Glomerular visceral epithelial cell (primary cell): ENCODE data around the gene TM4SF4.
"Not testable (repeated sequence)": the region's sequence is repeated elsewhere in the genome, so short reads cannot be mapped to it uniquely, and the experiment has no call there.

Source experiments
- DNase-seq: peaks from one replicate; pipeline ENCODE4 v3.0.0-alpha.2; 2016; ENCODE audit errors: extremely low spot score

The TM4SF4 gene

DNA sequence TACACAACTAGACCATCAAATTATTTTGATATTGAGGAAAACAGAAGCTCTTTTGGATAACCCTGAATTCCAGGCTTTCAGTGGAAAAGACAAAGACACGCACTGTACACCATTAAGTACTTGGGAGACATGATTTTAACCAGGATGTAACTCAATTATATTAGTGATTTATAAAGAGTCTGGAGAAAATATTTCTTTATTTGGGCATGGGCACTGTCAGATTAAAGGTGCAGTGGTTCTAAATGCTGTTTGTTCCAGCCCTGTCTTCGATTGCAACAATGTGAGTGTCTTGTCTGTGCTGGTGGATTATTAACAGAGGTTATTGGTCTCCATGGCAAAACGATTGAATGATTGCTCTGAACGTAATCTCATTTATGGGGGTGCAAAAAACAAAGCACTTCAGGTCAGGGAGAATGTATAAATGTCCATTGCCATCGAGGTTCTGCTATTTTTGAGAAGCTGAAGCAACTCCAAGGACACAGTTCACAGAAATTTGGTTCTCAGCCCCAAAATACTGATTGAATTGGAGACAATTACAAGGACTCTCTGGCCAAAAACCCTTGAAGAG is at the start of gene TM4SF4:
Gene TM4SF4, plus strand, starts transcription at position 448 of the 568 bp plus-strand sequence. CDS start 181 bp downstream, outside the sequence.
- peak; percentile 24 for DNase-seq

DNA sequence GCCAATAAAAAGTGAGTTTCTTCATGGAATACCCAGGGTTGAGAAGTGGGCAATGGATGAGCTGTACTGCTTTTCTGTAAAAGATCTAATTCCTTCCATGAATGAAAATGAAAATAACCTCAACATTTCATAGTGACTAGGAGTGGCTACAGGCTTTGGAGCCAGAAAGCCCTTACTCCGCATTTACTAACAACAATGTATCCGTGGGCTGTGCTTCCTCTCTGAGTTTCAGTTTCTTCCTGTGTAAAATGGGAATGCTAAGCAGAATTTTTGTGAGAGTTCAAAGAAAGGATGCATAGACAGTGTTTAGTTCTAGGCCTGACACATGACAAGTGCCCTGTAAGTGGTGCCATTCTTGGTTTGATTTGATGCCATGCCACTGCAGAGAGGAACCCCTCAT is 49.6 kb upstream of the TM4SF4 start:
- DNase-seq = no peak

DNA sequence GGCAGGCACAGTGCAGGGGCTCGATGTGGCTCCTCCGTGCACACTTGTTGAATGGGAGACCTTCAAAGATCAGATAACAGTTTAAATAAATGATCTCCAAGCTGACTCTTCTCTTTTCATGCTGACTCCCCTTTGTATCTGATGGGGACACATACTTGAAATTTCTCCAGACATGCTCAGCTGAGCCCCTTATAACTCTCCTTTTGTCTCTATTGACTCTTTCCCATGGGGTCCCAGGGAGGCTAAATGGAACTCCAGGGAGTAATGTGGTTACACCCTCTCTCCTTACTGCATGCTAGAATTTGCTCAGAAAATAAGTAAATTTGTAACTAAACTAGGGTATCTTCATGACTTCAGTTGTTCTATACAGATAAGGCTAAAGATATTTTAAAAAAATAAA is 48.2 kb upstream of the TM4SF4 start:
- no peak for DNase-seq

DNA sequence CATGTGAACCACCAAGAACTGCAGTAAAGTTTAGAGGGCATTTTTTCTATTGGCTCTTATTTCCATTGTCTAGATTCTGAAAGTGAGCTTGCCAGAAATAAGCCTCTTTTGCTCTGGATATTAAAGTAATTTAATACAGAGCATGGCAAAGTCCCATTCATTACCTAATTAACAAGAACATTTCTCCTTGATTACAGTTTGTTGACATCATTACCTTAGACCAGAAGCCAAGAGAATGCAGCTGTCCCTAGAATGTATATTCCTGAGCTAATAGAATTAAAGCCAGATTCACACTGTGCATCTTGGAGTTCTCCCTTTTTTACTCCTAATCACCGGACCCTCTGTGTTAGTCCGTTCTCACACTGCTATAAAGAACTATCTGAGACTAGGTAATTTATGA is 46.4 kb upstream of the TM4SF4 start:
- DNase-seq = no peak

DNA sequence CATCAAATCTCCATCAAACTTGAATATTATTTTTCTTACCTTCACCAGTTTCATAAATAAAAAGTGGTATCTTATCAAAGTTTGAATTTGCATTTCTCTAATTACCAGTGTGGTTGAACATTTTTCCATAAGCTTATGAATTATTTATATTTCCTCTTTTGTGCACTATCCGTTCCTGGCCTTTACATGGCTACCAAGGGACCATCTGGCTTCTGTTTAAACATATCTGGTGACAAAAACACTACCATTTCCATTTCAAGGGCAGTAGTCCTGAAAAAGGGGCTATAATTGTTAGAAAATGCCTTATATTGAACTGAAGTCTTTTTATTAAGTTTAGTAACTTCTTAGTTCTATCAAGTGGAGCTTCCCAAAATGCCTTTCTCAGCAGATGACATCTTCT is 44.3 kb upstream of the TM4SF4 start:
- DNase-seq = no peak

GRCh38 chr3:149432149-149432548 is 42.3 kb upstream of the TM4SF4 start:
- no peak for DNase-seq

GRCh38 chr3:149435996-149436885 is 38.3 kb upstream of the TM4SF4 start:
- no peak for DNase-seq

DNA sequence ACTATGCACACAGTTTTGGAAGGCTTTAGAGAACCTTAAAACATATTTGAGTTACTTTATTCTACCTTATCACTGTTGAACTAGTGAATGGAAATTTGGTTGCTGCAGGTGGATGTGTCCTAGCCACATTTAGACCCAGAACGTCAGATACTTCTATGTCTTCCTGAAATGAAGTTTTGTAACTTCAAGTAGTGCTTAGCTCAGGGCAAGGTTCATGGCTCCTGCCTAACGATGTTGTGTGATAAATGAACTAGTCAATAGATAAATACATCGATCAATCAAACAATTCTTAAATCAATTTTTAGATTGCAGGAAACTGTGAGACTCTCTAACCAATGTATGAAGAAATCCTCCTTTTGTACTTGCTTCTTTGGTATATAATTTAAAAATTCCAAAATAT is 37.2 kb upstream of the TM4SF4 start:
- no peak for DNase-seq

- no peak for DNase-seq
Observed at GRCh38 chr3:149437710-149438109, 36.8 kb upstream of the TM4SF4 start.

DNA sequence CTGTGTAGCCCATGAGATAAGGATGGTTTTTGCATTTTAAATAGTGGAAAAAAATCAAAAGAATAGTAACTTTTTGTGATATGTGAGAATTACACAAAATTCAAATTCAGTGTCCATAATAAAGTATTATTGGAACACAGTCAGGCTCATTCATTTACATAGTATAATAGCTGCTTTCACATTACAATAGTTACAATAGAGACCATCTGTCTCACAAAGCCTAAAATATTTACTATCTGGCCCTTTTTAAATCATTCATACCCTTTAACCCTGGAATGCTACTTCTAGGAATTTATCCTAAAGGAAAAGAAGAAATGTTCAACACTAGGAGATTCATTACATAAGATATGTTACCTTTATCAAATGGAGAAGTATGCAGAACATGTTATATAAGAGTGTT is 35.5 kb upstream of the TM4SF4 start:
- DNase-seq = no peak

- no peak for DNase-seq
Observed at GRCh38 chr3:149441642-149442041, 32.9 kb upstream of the TM4SF4 start.

DNA sequence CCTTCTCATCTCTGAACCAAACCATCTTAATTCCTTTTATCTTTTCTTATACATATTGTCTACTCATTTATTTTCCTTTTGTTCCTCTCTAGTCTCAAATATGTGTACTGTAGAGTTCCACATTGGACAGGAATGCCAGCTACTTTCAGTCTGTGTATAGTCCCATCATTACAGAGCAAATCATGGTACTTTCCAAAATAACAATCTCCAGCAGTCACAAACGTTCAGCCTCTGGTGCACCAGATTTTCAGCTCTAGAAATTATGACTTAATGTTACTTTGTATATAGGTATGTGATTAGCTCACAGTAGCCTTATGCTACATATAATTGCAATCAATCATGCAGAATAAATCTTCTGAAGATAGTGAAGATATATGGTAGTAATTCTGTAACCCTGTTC is 32.5 kb upstream of the TM4SF4 start:
- DNase-seq = no peak

DNA sequence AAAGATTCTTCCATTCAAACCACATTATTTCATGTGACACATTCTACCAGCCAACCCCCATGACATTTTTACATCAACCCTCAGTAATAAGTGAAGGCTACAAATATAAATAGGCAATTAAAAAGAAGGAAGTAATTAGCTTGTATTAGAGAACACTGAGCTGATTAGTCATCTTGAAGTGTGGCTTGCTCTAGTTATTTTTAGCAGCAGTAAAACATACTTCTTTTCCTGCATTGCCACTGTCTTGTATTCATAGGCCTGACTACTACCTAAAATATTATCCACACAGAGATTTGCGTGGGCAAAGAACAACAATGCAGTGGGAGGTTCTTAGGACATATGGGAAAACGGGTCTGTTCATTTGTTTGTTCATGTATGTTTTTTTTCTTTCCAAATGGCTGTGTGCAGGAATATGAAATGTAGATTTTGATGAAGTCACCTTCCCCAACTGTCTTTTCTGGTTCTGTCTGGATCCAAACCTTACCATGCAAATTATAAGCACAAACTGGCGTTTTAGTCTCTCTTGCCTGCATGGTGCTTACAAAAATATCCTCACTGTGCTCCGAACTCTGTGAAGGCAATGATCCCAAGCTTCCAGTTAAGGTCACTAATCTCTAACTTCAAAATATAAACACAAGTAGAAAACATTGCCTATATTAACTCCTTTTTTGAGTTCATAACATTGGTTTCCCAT is 31.5 kb upstream of the TM4SF4 start:
- peak; percentile 20 for DNase-seq

GRCh38 chr3:149443545-149443912 is 31.0 kb upstream of the TM4SF4 start:
- peak; percentile 37 for DNase-seq

GRCh38 chr3:149444867-149445266 is 29.6 kb upstream of the TM4SF4 start:
- DNase-seq = not testable (repeated sequence)

DNA sequence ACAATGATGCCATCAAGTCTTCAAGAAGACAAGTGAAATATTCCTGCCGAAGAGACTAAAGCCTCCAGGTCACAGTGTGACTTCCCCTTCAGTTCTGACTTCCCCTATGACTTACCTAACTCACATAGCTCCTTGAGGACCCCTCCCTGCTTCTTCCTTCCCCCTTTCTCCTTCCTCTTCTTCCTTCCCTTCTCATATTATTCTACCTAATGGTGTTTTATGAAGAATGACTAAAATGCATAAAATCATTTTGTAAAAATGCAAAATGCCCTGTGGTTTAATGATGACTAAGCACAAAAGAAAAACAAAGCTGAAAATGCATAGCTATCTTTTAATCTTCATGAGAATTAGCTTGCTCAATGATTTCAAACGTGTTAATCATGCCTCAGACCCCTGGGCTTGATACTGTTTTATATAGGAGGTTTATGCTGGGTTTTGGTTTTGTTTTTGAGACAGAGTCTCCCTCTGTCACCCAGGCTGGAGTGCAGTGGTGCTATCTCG is 26.1 kb upstream of the TM4SF4 start:
- peak; percentile 43 for DNase-seq

GRCh38 chr3:149449182-149449581 is 25.3 kb upstream of the TM4SF4 start:
- DNase-seq = no peak

DNA sequence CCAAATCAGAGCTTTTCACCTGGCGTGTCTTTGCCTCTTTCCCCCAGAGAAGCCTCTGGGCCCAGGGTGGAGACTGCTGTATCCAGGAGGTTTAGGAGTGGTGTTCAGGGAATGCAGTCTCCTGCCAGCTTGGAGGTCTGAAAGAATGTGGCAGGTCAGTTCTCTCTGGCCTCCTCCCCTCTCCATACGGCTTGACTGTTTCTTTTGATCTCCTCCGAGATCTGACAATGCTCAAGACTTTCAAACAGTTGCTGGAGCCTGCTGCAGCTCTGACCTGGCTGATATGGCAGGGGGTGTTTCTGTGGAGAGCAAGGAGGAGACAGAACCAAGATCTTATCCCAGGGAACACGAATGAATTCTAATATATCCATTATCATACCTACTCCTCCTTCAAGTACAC is 24.7 kb upstream of the TM4SF4 start:
- DNase-seq = peak; percentile 38

DNA sequence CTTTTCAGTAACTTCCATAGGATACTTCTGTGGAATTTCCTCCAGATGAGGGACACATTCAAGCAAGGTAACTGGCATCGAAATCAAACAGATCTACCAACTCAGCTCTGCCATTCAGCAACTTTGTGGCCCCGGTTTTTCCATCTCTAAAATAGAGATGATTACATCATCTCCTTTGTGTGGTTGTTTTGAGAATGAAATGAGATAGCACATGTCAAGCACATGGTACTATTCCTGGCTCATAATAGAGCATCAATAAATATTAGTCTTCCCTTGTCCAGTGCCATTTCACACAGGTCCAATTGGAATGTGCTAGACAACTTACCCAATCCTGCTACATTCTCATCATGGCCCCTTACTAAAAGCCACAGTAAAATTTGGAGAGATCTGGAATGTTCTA is 24.2 kb upstream of the TM4SF4 start:
- DNase-seq = no peak

DNA sequence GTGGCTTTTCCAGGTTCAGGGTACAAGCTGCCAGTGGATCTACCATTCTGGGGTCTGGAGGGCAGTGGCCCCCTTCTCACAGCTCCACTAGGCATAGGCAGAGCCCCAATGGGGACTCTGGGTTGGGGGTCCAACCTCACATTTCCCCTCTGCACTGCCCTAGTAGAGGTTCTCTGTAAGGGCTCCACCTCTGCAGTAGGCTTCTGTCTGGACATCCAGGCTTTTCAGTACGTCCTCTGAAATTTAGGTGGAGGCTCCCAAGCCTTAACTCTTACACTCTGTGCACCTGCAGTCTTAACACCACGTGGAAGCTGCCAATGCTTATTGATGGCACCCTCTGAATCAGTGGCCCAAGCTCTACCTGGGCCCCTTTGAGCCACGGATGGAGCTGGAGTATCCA is 22.5 kb upstream of the TM4SF4 start:
- DNase-seq = no peak

DNA sequence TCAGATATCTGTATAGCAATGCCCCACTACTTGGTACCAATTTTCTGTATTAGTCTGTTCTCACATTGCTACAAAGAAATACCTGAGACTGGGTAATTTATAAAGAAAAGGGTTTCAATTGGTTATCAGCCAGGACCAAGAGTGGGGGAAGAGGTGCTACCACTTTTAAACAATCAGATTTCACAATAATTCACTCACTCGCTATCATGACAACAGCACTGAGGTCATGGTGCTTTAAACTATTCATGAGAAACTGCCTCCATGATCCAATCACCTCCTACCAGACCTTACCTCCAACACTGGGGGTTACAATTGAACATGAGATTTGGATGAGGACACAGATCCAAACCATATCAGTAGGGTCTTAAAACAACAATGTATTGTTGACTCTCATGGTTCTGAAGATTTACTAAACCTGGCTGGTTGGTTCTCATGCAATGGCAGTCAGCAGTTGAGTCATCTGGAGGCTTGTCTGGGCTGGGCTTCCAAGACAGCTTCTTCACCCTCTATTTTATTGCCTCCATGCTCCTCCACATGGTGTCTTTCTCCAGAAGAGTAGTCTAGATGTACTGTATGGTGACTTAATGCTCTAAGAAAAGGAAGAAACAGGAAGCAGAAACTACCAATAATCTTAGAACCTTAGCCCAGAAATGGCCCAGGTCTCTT is 21.2 kb upstream of the TM4SF4 start:
- no peak for DNase-seq

DNA sequence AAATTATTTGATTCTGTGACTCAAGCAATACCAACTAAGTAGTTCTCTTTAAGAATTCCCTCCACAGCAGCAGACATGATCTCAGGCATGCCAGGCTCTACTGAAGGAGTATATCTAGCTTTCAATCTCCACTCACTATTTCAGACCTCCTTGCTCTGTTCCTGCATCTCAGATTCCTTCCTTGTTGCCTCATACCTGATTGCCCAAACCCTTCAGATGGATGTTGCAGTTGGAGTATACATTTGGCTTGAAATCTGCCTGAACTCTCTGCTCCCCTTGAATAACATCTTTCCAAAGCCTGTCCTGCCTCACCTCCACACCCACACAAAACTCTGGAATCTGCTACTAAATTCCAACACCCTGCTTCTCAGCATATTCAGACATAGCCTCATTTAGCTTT is 19.8 kb upstream of the TM4SF4 start:
- DNase-seq = no peak
